IMR-90 (cell line): ENCODE data around the gene TCF25. TPM values are rescaled to one million over a fixed set of nuclear protein-coding genes. Genes with fewer than 3 reads are reported as not detected.

ENCODE experiments used
- ATAC-seq: fragments of 200-7000 bp; cut with Tn5 transposase; 2 replicates; pipeline ENCODE4 v1.9.1; 2020; ENCODE audit warnings: low read depth, mild to moderate bottlenecking, moderate library complexity
- BruUV-seq: library from RNA; stranded (reverse); fragments of 400-500 nt; replicated peaks from 2 replicates; lab custom pipeline; 2021; lab: Mats Ljungman, UMichigan
- CTCF ChIA-PET: fragments of 300-600 bp; formaldehyde crosslinking; extraction: SDS; loops from one replicate; lab custom pipeline; 2021; ENCODE audit warnings: antibody characterized with exemption; lab: Yijun Ruan, JAX
- POLR2A ChIA-PET: fragments of 300-600 bp; sonication (Branson Sonifier 250); formaldehyde crosslinking; loops from one replicate; lab custom pipeline; 2022; ENCODE audit warnings: antibody characterized with exemption; ENCODE audit not compliant: unreplicated experiment; lab: Charles Lee
- DNase-seq: peaks from one replicate; pipeline ENCODE4 v3.0.0; 2013
- H2AFZ ChIP-seq: replicated peaks from 2 replicates; pipeline ENCODE3; 2013; ENCODE audit warnings: low read length, mild to moderate bottlenecking; ENCODE audit not compliant: poor library complexity
- H2AK5ac ChIP-seq: 2 replicates; pipeline ENCODE4 v1.6.1; 2013; ENCODE audit warnings: low read depth, low read length, inconsistent platforms
- H2AK9ac ChIP-seq: replicated peaks from 2 replicates; pipeline ENCODE3; 2013; ENCODE audit warnings: mild to moderate bottlenecking, low read depth, low read length, moderate library complexity; ENCODE audit not compliant: poor library complexity
- H2BK120ac ChIP-seq: 2 replicates; pipeline ENCODE4 v1.6.1; 2013; ENCODE audit warnings: low read depth, low read length, inconsistent platforms
- H2BK15ac ChIP-seq: 3 replicates; pipeline ENCODE4 v1.6.1; 2013; ENCODE audit warnings: low read depth, low read length, inconsistent platforms
- H2BK20ac ChIP-seq: 2 replicates; pipeline ENCODE4 v1.6.1; 2013; ENCODE audit warnings: low read depth, mild to moderate bottlenecking, inconsistent platforms, low read length, moderate library complexity
- H2BK5ac ChIP-seq: 2 replicates; pipeline ENCODE4 v1.6.1; 2013; ENCODE audit warnings: mild to moderate bottlenecking, low read depth, low read length, inconsistent platforms; ENCODE audit not compliant: poor library complexity, severe bottlenecking
- H3K14ac ChIP-seq: replicated peaks from 2 replicates; pipeline ENCODE4 v1.6.1; 2013; ENCODE audit warnings: low read depth, low read length, inconsistent platforms
- H3K18ac ChIP-seq: 2 replicates; pipeline ENCODE4 v1.6.1; 2013; ENCODE audit warnings: low read depth, low read length, control low read depth
- H3K23ac ChIP-seq: 2 replicates; pipeline ENCODE4 v1.6.1; 2013; ENCODE audit warnings: low read depth, low read length, inconsistent platforms
- H3K27ac ChIP-seq: 2 replicates; pipeline ENCODE4 v1.5.1; 2013; ENCODE audit warnings: mild to moderate bottlenecking, control low read depth, low read length; ENCODE audit not compliant: insufficient read depth
- H3K27me3 ChIP-seq: 2 replicates; pipeline ENCODE4 v1.6.1; 2013; ENCODE audit warnings: low read length; ENCODE audit not compliant: control insufficient read depth, insufficient read depth
- H3K36me3 ChIP-seq: 2 replicates; pipeline ENCODE4 v1.6.1; 2013; ENCODE audit warnings: low read length, mixed read lengths; ENCODE audit not compliant: control insufficient read depth, insufficient read depth
- H3K4ac ChIP-seq: 2 replicates; pipeline ENCODE4 v1.6.1; 2013; ENCODE audit warnings: low read depth, low read length, inconsistent platforms
- H3K4me1 ChIP-seq: 2 replicates; pipeline ENCODE4 v1.6.1; 2013; ENCODE audit warnings: low read length, mixed read lengths; ENCODE audit not compliant: control insufficient read depth, insufficient read depth
- H3K4me2 ChIP-seq: 2 replicates; pipeline ENCODE4 v1.6.1; 2013; ENCODE audit warnings: low read depth, mild to moderate bottlenecking, control low read depth, low read length, moderate library complexity
- H3K4me3 ChIP-seq: 2 replicates; pipeline ENCODE4 v1.5.1; 2013; ENCODE audit warnings: low read depth, mild to moderate bottlenecking, control low read depth, low read length, moderate library complexity; ENCODE audit not compliant: insufficient read depth
- H3K56ac ChIP-seq: 2 replicates; pipeline ENCODE4 v1.6.1; 2013; ENCODE audit warnings: low read length, inconsistent platforms; ENCODE audit not compliant: insufficient read depth; ENCODE audit errors: extremely low read depth
- H3K79me1 ChIP-seq, 2 experiments: 2 replicates each; pipeline ENCODE4 v1.6.1; 2013; ENCODE audit warnings: low read length in 2 of 2, inconsistent platforms in 1 of 2, low read depth in 1 of 2
- H3K9ac ChIP-seq: 2 replicates; pipeline ENCODE4 v1.6.1; 2013; ENCODE audit warnings: low read depth, low read length, control low read depth
- H3K9me1 ChIP-seq: 2 replicates; pipeline ENCODE4 v1.6.1; 2013; ENCODE audit warnings: low read length, inconsistent platforms; ENCODE audit not compliant: insufficient read depth
- H3K9me3 ChIP-seq: 2 replicates; pipeline ENCODE4 v1.6.1; 2013; ENCODE audit warnings: low read length; ENCODE audit not compliant: control insufficient read depth, insufficient read depth
- H4K20me1 ChIP-seq: 2 replicates; pipeline ENCODE4 v1.6.1; 2013; ENCODE audit warnings: low read length, inconsistent platforms; ENCODE audit not compliant: insufficient read depth
- H4K5ac ChIP-seq: 2 replicates; pipeline ENCODE4 v1.6.1; 2013; ENCODE audit warnings: mild to moderate bottlenecking, low read depth, low read length, control low read depth
- H4K8ac ChIP-seq, 2 experiments: 2 replicates each; pipeline ENCODE4 v1.6.1; 2013; ENCODE audit warnings: low read depth in 2 of 2, low read length in 2 of 2, control low read depth in 1 of 2, inconsistent platforms in 1 of 2
- H4K91ac ChIP-seq: 2 replicates; pipeline ENCODE4 v1.6.1; 2013; ENCODE audit warnings: low read depth, low read length, inconsistent platforms; ENCODE audit not compliant: insufficient read depth
- BHLHE40 ChIP-seq: fragments of 150-350 bp; IDR thresholded peaks from 2 replicates; pipeline ENCODE4 v1.6.1; 2016; ENCODE audit warnings: mild to moderate bottlenecking, low read depth, low read length
- MAFK ChIP-seq: IDR thresholded peaks from 2 replicates; pipeline ENCODE4 v1.6.1; 2012; ENCODE audit warnings: low read depth, low read length, improper control_type of control experiment
- MAZ ChIP-seq: IDR thresholded peaks from 2 replicates; pipeline ENCODE4 v1.6.1; 2012; ENCODE audit warnings: low read depth, mild to moderate bottlenecking, low read length, improper control_type of control experiment, moderate library complexity, borderline replicate concordance
- MXI1 ChIP-seq: IDR thresholded peaks from 2 replicates; pipeline ENCODE4 v1.6.1; 2012; ENCODE audit warnings: low read depth, mild to moderate bottlenecking, low read length, moderate library complexity, borderline replicate concordance
- NFE2L2 ChIP-seq: fragments of 150-350 bp; IDR thresholded peaks from 2 replicates; pipeline ENCODE4 v1.6.1; 2016; ENCODE audit warnings: low read depth, mild to moderate bottlenecking, low read length
- POLR2A ChIP-seq: IDR thresholded peaks from 2 replicates; pipeline ENCODE4 v1.6.1; 2012; ENCODE audit warnings: mild to moderate bottlenecking, low read depth, low read length
- RCOR1 ChIP-seq: IDR thresholded peaks from 2 replicates; pipeline ENCODE4 v1.6.1; 2012; ENCODE audit warnings: mild to moderate bottlenecking, low read length, improper control_type of control experiment; ENCODE audit not compliant: insufficient replicate concordance
- RFX5 ChIP-seq: IDR thresholded peaks from 2 replicates; pipeline ENCODE4 v1.8.0; 2012; ENCODE audit warnings: low read depth, mild to moderate bottlenecking, low read length, moderate library complexity
- SMC3 ChIP-seq: fragments of 150-350 bp; IDR thresholded peaks from 2 replicates; pipeline ENCODE4 v1.6.1; 2016; ENCODE audit warnings: low read depth, mild to moderate bottlenecking, antibody characterized with exemption, low read length, moderate library complexity
- WGBS, 2 experiments: methylation state at CpG; one replicate each; pipeline versions ENCODE4 v1.1.5 to v1.1.7; 2013; ENCODE audit warnings: missing lambda C conversion rate in 2 of 2; ENCODE audit not compliant: insufficient read length in 1 of 2; ENCODE audit errors: extremely low coverage in 2 of 2; 5-methylcytosine and 5-hydroxymethylcytosine counted together
- dilution Hi-C: fragments of 300-500 bp; cut with HindIII; formaldehyde crosslinking; loops from one replicate; pipeline ENCODE4 v1.14.3; 2018; ENCODE audit warnings: low sequenced_read_pairs; ENCODE audit not compliant: unreplicated experiment
- in situ Hi-C: fragments of 300-500 bp; cut with MboI; formaldehyde crosslinking; loops from 3 replicates; pipeline ENCODE4 v1.14.3; 2019; ENCODE audit warnings: low sequenced_read_pairs, inconsistent platforms, mixed read lengths
- intact Hi-C: fragments of 100-400 bp; cut with micrococcal nuclease; formaldehyde crosslinking; loops from 2 replicates; pipeline ENCODE4 v1.10.0; 2022
- polyA plus RNA-seq, 3 experiments: library from polyadenylated mRNA; depleted of rRNA; stranded (reverse); fragments of >200 nt; gene quantifications; 2 replicates each; pipeline ENCODE4 v1.2.3, GENCODE V29; 2012; ENCODE audit warnings: low replicate concordance in 1 of 3
- total RNA-seq: library from RNA; depleted of rRNA; stranded (reverse); fragments of >200 nt; gene quantifications from 2 replicates; pipeline ENCODE4 v1.2.3, GENCODE V29; 2012
- TF ChIP-seq, protein P1 (sequence below): conservative IDR thresholded peaks from 2 replicates; pipeline ENCODE4 v1.5.1; 2012; ENCODE audit warnings: mild to moderate bottlenecking, low read depth, low read length, improper control_type of control experiment
- TF ChIP-seq, protein P2 (sequence below): fragments of 150-350 bp; IDR thresholded peaks from 2 replicates; pipeline ENCODE4 v1.6.1; 2017; ENCODE audit warnings: mild to moderate bottlenecking, antibody characterized with exemption, low read length, low read depth

The TCF25 gene
- total and polyA plus RNA-seq, 2 of the 4 experiments (the other 2 are of a cell fraction) = 127 to 184 TPM

DNA sequence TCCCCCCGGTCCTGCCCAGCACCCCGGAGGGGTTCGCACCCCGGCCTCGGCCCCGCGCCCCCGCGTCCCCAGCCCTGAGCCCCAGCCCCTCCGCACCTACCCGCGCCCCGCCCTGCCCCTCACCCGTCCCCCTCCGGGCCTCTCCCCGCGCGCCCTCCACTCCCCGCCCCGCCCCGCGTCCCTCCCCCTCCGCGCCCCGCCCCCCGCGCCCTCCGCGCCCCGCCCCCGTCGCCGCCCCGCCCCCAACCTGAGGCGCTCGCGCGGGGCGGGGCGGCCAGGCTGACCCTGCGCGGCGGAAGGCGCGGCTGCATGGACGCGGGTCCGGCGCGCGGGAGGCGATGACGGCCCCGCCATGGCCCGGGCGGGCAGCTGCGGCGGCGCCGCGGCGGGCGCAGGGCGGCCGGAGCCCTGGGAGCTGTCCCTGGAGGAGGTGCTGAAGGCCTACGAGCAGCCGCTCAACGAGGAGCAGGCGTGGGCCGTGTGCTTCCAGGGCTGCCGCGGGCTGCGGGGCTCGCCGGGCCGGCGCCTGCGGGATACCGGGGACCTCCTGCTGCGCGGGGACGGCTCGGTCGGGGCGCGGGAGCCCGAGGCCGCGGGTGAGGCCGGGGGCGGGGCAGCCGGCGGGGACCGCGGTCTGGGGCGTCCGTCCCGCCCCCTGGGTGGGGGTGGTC lies 45.1 kb upstream of the TCF25 start, which contains the start of gene SPIRE2:
Gene SPIRE2, plus strand, starts transcription at position 277 of the 671 bp plus-strand sequence. Its CDS starts 76 bp downstream, at position 353.
- Histone ChIP-seq H2BK5ac (no peak within 1 kb of the TSS), H3K9ac (no peak within 1 kb of the TSS), H3K9me3 (no peaks in the 10 kb centered on the region), H3K79me1 (peaks cover 0 to 4% of the 10 kb centered on the region in 2 experiments; a peak in 1 of 4 replicates), H2BK120ac (no peak within 1 kb of the TSS), H4K20me1 (no peaks in the 10 kb centered on the region), H4K8ac (no peak within 1 kb of the TSS; a peak in 1 of 4 replicates), H3K18ac (no peak within 1 kb of the TSS), H3K56ac (no peak within 1 kb of the TSS), H4K91ac (no peak within 1 kb of the TSS), H3K4me1 (peaks cover 6% of the 10 kb centered on the region; the same call in 1 of the 2 replicates), H3K36me3 (no peaks in the 10 kb centered on the region), H2BK15ac (no peak within 1 kb of the TSS), H3K27me3 (no peaks in the 10 kb centered on the region), H2AFZ (peak within 1 kb of the TSS; percentile 95), H3K27ac (no peak within 1 kb of the TSS; the same call in 1 of the 2 replicates), H2AK9ac (peak within 1 kb of the TSS; percentile 97), H3K4ac (peak within 1 kb of the TSS; percentile 48), H3K4me3 (peak within 1 kb of the TSS; percentile 47), H3K4me2 (peak within 1 kb of the TSS; percentile 59), H3K23ac (peak within 1 kb of the TSS; percentile 75), H3K9me1 (no peaks in the 10 kb centered on the region), H2BK20ac (no peak within 1 kb of the TSS), H3K14ac (0 out of 2 replicates have a peak within 1 kb of the TSS, but pooled peaks have one; percentile 40), H4K5ac (no peak within 1 kb of the TSS), H2AK5ac (no peak within 1 kb of the TSS)
- intact Hi-C loops (no loop called here), dilution Hi-C loops (no loop called here), in situ Hi-C loops (no loop called here)
- ChIA-PET POLR2A (no interaction called here), CTCF (no interaction called here)
- ATAC-seq (peak; percentile 92), DNase-seq (peak; percentile 71)
- no peak for TF ChIP-seq SMC3
- TF ChIP-seq NFE2L2 = no peak
- no peak for TF ChIP-seq MAFK
- TF ChIP-seq, protein P1, sequence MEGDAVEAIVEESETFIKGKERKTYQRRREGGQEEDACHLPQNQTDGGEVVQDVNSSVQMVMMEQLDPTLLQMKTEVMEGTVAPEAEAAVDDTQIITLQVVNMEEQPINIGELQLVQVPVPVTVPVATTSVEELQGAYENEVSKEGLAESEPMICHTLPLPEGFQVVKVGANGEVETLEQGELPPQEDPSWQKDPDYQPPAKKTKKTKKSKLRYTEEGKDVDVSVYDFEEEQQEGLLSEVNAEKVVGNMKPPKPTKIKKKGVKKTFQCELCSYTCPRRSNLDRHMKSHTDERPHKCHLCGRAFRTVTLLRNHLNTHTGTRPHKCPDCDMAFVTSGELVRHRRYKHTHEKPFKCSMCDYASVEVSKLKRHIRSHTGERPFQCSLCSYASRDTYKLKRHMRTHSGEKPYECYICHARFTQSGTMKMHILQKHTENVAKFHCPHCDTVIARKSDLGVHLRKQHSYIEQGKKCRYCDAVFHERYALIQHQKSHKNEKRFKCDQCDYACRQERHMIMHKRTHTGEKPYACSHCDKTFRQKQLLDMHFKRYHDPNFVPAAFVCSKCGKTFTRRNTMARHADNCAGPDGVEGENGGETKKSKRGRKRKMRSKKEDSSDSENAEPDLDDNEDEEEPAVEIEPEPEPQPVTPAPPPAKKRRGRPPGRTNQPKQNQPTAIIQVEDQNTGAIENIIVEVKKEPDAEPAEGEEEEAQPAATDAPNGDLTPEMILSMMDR = no peak
- TF ChIP-seq RCOR1 = peak; percentile 92
- no peak for TF ChIP-seq POLR2A
- TF ChIP-seq MAZ = peak; percentile 82
- TF ChIP-seq, protein P2, sequence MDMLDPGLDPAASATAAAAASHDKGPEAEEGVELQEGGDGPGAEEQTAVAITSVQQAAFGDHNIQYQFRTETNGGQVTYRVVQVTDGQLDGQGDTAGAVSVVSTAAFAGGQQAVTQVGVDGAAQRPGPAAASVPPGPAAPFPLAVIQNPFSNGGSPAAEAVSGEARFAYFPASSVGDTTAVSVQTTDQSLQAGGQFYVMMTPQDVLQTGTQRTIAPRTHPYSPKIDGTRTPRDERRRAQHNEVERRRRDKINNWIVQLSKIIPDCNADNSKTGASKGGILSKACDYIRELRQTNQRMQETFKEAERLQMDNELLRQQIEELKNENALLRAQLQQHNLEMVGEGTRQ = no peak
- peak; percentile 41; the same call in 1 of the 2 replicates for TF ChIP-seq BHLHE40
- TF ChIP-seq MXI1 = peak; percentile 99
- no peak for TF ChIP-seq RFX5
- WGBS, 2 experiments = 0% methylated on average over 19 of the region's 98 CpGs; no CpG with 5 or more reads in 1 of the 2 experiments
- no TSS peak for BruUV-seq
